BE2C (cell line): ENCODE data around the gene SNN.

Source experiments
- DNase-seq: peaks from one replicate; pipeline ENCODE4 v3.0.0-alpha.2; 2020
- H3K27me3 ChIP-seq: fragments of 250-450 bp; sonication (Bioruptor Pico); 2 replicates; pipeline ENCODE4 v1.5.1; 2020; ENCODE audit warnings: mild to moderate bottlenecking
- H3K36me3 ChIP-seq: fragments of 250-450 bp; sonication (Bioruptor Pico); 2 replicates; pipeline ENCODE4 v1.5.1; 2020; ENCODE audit warnings: mild to moderate bottlenecking
- H3K4me1 ChIP-seq: fragments of 250-450 bp; sonication (Bioruptor Pico); 2 replicates; pipeline ENCODE4 v1.5.1; 2020
- H3K4me3 ChIP-seq: 2 replicates; pipeline ENCODE4 v1.5.1; 2011; ENCODE audit warnings: low read depth, low read length
- H3K9me3 ChIP-seq: fragments of 250-450 bp; sonication (Bioruptor Pico); 2 replicates; pipeline ENCODE4 v1.5.1; 2020
- TF ChIP-seq, protein P1 (sequence below): IDR thresholded peaks from 2 replicates; pipeline ENCODE4 v1.5.1; 2012; ENCODE audit warnings: mild to moderate bottlenecking, low read depth, low read length

Gene SNN

GRCh38 chr16:11642765-11643116, 25.5 kb upstream of the SNN start:
- DNase-seq = no peak
- no peaks in the 10 kb centered on the region for H3K36me3 ChIP-seq
- H3K27me3 ChIP-seq = no peaks in the 10 kb centered on the region
- no peak overlapping the region for H3K4me3 ChIP-seq
- H3K9me3 ChIP-seq = no peaks in the 10 kb centered on the region
- TF ChIP-seq, protein P1, sequence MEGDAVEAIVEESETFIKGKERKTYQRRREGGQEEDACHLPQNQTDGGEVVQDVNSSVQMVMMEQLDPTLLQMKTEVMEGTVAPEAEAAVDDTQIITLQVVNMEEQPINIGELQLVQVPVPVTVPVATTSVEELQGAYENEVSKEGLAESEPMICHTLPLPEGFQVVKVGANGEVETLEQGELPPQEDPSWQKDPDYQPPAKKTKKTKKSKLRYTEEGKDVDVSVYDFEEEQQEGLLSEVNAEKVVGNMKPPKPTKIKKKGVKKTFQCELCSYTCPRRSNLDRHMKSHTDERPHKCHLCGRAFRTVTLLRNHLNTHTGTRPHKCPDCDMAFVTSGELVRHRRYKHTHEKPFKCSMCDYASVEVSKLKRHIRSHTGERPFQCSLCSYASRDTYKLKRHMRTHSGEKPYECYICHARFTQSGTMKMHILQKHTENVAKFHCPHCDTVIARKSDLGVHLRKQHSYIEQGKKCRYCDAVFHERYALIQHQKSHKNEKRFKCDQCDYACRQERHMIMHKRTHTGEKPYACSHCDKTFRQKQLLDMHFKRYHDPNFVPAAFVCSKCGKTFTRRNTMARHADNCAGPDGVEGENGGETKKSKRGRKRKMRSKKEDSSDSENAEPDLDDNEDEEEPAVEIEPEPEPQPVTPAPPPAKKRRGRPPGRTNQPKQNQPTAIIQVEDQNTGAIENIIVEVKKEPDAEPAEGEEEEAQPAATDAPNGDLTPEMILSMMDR = no peak
- H3K4me1 ChIP-seq = no peaks in the 10 kb centered on the region; the same call in 1 of the 2 replicates

- Histone ChIP-seq H3K4me3 (no peak overlapping the region), H3K36me3 (no peaks in the 10 kb centered on the region), H3K9me3 (no peaks in the 10 kb centered on the region), H3K4me1 (no peaks in the 10 kb centered on the region), H3K27me3 (no peaks in the 10 kb centered on the region)
- TF ChIP-seq, protein P1 = no peak
- no peak for DNase-seq
Observed at GRCh38 chr16:11649276-11649675, 19.0 kb upstream of the SNN start.

DNA sequence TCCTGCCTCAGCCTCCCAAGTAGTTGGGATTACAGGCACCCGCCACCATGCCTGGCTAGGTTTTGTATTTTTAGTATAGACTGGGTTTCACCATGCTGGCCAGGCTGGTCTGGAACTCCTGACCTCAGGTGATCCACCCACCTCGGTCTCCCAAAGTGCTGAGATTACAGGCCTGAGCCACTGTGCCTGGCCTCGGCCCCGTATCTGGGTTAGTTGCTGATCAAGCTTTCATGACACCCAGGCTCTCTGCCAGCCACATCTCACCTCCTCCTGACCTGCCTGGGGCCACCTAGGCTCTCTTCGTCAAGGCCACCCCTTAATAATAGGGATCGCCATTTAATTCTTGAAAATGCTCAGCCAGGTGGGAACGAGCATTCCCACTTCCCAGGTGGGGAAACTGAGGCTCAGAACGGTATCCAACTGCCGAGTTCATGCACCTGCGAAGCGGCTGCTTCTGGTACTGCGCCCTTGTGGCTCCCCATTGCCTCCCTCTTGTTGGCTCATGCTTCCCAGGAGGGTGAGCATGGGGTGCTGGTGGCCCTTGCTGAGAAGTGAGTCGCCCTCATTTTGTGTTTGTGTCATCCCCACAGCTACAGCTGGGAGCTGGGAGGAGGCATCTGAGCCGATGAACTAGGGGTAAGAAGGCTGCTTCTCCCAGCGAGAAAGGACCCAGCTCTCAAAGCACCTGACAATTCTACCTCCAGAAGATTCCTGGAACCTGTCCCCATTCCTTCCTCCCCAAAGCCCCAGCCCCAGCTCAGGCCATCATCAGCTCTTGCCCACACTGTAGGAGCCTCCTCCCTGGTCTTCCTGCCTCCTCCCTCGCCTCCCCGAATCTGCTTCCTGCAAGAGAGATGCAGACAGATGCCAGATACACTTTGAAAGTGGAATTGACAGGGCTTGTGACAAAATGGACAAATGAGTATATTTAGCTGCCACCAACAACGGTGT, 17.3 kb upstream of the SNN start:
- no peaks in the 10 kb centered on the region for H3K27me3 ChIP-seq
- DNase-seq = no peak
- TF ChIP-seq, protein P1 = no peak

GRCh38 chr16:11651796-11652195, 16.5 kb upstream of the SNN start:
- no peak overlapping the region for H3K4me3 ChIP-seq
- no peaks in the 10 kb centered on the region for H3K9me3 ChIP-seq
- H3K4me1 ChIP-seq = no peaks in the 10 kb centered on the region
- H3K27me3 ChIP-seq = no peaks in the 10 kb centered on the region
- TF ChIP-seq, protein P1 = no peak
- no peak for DNase-seq
- no peaks in the 10 kb centered on the region for H3K36me3 ChIP-seq

More for the DNA sequence above, 17.3 kb upstream of the SNN start:
- H3K9me3 ChIP-seq = no peaks in the 10 kb centered on the region
- no peak overlapping the region for H3K4me3 ChIP-seq
- H3K36me3 ChIP-seq = no peaks in the 10 kb centered on the region
- H3K4me1 ChIP-seq = no peaks in the 10 kb centered on the region

DNA sequence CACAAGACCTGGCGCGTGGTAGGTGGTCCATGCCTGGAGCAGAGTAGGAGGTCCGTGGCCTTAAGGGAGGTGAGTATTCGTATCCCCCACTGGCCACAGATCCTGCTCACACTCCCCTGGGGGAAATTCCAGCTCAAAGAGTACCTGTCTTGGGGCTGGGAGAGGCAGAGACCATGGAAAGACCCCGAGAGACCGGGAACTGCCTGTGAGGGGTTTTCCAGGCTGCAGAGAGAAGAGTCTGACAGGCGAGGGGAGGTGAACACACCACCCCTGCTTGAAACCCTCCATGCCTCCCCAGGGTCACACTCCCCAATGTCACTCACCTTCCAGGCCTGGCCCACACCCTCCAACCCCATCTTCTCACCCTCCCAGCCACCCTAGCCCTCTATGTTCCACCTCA, 12.6 kb upstream of the SNN start:
- no peaks in the 10 kb centered on the region for H3K36me3 ChIP-seq
- DNase-seq = no peak
- TF ChIP-seq, protein P1 = no peak
- H3K4me3 ChIP-seq = no peak overlapping the region
- H3K9me3 ChIP-seq = no peaks in the 10 kb centered on the region
- H3K4me1 ChIP-seq = no peaks in the 10 kb centered on the region; the same call in 1 of the 2 replicates
- H3K27me3 ChIP-seq = no peaks in the 10 kb centered on the region

DNA sequence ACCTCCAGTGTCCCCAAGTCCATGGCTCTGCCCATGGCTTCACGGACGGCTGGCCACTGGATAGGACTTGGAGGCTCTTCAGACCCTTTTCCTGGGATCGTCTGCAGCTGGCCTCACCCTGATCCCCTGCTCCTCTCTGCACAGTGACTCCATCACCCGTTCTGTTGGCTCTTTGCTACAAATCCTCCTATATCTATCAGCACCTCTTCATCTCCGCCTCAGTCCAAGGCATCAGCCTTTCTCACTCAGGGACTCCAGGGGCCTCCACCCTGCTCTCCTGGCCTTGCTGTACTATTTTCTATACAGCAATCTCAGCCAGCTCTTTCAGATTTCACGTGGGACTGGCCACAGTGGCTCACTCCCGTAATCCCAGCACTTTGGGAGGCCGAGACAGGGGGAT, 10.7 kb upstream of the SNN start:
- Histone ChIP-seq H3K9me3 (no peaks in the 10 kb centered on the region), H3K4me1 (no peaks in the 10 kb centered on the region; the same call in 1 of the 2 replicates), H3K36me3 (no peaks in the 10 kb centered on the region), H3K4me3 (no peak overlapping the region), H3K27me3 (no peaks in the 10 kb centered on the region)
- TF ChIP-seq, protein P1 = no peak
- no peak for DNase-seq
